ENCODE measurements around the gene HRH2.
"Not testable (repeated sequence)": the region's sequence is repeated elsewhere in the genome, so short reads cannot be mapped to it uniquely, and the experiment has no call there.

HRH2 gene

GRCh38 chr5:175735701-175736100, 77.8 kb downstream of the HRH2 start:
- no peak for DNase-seq (ENCODE audit: low read depth in 1 of 2, low spot score in 1 of 2)

- DNase-seq (ENCODE audit: low read depth in 1 of 2, low spot score in 1 of 2) = no peak
These were observed 78.8 kb downstream of the HRH2 start for GRCh38 chr5:175736652-175737051.

DNA sequence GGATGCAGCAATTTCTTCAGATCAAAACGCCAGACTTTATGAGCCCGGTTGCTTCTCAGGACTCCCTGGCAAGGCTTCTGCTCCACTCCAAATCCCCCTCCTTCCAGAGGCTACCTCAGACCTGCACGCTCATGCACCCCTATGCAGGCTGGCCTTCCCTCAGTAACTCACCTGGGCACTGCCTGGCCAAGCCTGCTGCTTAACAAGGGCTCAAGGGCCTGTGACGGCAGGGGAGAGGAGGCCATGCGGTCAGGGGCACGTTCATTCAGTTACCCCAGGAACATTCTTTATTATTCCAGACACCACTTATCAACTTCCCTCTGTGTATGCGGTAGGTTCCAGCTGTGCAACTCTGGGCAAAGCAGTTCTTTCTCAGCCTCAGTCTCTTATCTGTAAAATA, 79.6 kb downstream of the HRH2 start:
- no peak for DNase-seq (ENCODE audit: low read depth in 1 of 2, low spot score in 1 of 2)

DNA sequence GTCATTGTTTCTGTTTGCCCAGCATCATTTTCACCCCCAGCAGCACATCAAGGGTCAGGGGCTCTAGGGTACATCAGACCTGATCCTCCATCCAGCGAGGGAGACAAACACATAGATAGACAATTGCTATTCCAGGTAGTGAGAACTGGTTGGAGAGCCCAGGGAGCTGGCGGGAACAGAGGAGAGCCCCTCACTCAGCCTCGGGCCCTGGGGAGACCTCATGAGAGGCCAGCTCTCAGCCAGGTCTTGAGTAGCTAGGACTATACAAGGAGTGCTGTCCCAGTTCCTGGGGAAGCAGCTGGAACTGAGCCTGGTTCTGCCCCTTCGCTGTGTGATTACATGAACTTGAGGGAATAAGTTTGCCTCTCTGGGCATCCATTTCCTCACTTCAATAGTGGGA, 80.3 kb downstream of the HRH2 start:
- DNase-seq (ENCODE audit: low read depth in 1 of 2, low spot score in 1 of 2) = no peak

GRCh38 chr5:175738602-175739133, 80.8 kb downstream of the HRH2 start:
- no peak for DNase-seq (ENCODE audit: low read depth in 1 of 2, low spot score in 1 of 2)

- no peak for DNase-seq (ENCODE audit: low read depth in 1 of 2, low spot score in 1 of 2)
These were observed 82.1 kb downstream of the HRH2 start for GRCh38 chr5:175740014-175740413.

- no peak for DNase-seq (ENCODE audit: low read depth in 1 of 2, low spot score in 1 of 2)
These were observed 83.7 kb downstream of the HRH2 start for GRCh38 chr5:175741556-175741955.

- no peak for DNase-seq (ENCODE audit: low read depth in 1 of 2, low spot score in 1 of 2)
These were observed 84.6 kb downstream of the HRH2 start for GRCh38 chr5:175742290-175742994.

- DNase-seq (ENCODE audit: low read depth in 1 of 2, low spot score in 1 of 2) = no peak
These were observed 85.9 kb downstream of the HRH2 start for GRCh38 chr5:175743676-175744210.

DNA sequence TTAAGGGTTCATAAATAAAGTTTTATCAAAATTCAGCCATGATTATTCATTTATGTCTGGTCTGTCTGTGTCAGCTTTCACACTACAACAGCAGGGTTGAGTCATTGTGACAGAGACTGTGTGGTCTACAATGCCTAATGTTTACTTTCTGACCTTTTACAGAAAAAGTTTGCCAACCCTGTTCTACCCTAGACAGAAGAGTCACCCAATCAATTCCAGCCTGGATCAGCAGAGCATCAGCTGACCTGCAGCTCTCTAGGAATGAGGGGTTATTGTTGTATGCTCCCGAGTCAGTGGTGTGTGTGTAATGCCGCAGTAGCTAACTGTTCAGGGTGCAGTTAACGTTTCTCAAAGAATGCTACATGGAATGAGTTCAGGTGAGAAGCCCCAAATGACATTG, 87.3 kb downstream of the HRH2 start:
- DNase-seq (ENCODE audit: low read depth in 1 of 2, low spot score in 1 of 2) = no peak

DNA sequence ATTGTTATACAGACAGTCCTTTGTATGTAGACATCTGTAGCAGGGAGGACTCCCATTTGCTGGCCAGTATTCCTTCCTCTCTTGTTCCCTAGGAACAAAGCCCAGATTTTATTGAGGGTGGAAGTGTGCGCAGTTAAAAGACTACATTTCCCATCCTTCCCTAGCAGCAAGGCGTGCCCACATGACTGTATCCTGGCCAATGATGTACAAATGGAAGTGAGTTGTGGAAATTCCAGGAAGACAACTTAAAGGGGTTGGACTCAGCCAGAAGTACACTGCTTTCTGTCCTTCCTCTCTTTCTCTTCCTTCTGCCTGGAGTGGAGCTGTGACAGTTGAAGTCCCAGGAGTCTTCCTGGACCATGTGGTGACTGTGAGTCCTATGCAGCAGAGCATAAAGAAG, 89.0 kb downstream of the HRH2 start:
- DNase-seq (ENCODE audit: low read depth in 1 of 2, low spot score in 1 of 2) = no peak

- DNase-seq (ENCODE audit: low read depth in 1 of 2, low spot score in 1 of 2) = no peak
These were observed 89.7 kb downstream of the HRH2 start for GRCh38 chr5:175747539-175748060.

DNA sequence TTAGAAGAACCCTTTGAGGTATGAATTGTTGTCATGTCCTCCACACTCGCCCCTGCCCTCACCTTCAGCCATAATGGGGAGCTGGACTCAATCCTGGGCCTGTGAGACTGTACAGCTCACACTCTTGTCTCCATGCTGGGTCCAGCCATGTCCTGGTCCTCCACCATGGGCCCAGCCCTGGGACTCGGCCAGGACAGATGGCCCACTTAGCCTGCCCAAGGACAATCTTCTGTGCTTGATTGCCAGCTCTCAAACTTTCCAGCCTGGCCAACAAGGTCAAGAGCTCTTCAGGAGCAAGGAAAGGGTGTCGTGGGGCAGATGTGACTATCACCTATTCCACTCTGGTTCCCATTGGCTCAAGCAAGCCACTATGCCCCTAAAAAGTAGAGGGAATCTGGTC, 90.8 kb downstream of the HRH2 start:
- DNase-seq (ENCODE audit: low read depth in 1 of 2, low spot score in 1 of 2) = no peak

DNA sequence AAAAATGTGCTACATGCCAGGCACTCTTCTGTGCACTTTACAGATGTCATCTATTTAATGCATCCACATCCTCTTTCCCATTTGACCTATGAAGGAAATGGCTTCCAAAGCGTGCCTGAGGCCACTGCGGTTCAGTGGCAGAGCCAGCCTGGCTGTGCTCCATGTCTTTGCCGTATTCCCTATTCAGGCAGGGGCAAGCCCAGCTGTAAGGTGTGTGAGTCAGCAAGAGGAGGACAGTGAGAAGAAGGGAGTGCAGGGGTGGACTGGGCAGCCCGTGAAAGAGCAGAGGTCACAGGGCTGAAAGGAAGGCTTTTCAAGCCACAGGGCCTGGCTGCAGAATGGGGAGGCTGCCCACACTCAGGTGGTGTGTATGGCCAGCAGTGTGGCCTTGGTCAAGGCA, 91.7 kb downstream of the HRH2 start:
- DNase-seq (ENCODE audit: low read depth in 1 of 2, low spot score in 1 of 2) = no peak

DNA sequence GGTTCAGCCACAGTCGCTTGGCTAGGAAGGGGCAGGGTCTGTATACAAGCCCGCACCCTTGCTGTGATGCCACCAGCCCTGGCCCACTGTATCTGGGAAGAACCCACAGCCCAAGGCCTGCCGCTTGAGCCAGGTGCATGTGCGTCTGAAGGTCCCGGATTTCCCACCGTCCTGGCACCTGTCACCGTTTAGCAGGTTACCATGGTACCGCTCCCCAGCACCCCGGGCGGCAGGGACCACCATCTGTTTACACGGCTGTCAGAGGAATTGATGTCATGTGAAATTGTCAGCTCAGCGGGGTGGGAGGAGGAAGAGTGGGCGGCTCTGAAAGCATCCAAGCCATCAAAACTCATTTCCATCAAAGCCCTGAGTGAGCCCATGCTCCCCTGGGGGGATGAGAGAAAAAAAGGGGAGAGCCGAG, 92.7 kb downstream of the HRH2 start:
- DNase-seq (ENCODE audit: low read depth in 1 of 2, low spot score in 1 of 2) = no peak

DNA sequence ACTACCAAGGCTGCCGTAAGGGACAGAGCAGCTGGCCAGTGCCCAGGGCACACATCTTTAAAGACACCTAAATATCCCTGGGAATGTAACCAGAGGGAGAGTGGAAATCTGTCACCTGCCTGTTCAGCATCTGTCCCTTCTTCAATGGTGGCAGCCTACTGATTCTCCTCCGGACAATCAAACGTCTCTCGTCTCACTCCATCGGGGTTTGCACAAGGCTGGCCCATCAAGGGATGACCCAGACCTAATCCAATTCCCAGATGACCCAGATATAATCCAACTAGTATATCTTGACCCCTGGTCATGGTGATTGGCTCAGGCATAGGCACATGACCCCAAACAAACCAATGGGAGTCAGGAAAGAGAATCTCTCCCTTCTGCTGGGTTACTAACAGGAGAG, 93.5 kb downstream of the HRH2 start:
- no peak for DNase-seq (ENCODE audit: low read depth in 1 of 2, low spot score in 1 of 2)

- DNase-seq (ENCODE audit: low read depth in 1 of 2, low spot score in 1 of 2) = no peak
These were observed 95.1 kb downstream of the HRH2 start for GRCh38 chr5:175752826-175753535.

DNA sequence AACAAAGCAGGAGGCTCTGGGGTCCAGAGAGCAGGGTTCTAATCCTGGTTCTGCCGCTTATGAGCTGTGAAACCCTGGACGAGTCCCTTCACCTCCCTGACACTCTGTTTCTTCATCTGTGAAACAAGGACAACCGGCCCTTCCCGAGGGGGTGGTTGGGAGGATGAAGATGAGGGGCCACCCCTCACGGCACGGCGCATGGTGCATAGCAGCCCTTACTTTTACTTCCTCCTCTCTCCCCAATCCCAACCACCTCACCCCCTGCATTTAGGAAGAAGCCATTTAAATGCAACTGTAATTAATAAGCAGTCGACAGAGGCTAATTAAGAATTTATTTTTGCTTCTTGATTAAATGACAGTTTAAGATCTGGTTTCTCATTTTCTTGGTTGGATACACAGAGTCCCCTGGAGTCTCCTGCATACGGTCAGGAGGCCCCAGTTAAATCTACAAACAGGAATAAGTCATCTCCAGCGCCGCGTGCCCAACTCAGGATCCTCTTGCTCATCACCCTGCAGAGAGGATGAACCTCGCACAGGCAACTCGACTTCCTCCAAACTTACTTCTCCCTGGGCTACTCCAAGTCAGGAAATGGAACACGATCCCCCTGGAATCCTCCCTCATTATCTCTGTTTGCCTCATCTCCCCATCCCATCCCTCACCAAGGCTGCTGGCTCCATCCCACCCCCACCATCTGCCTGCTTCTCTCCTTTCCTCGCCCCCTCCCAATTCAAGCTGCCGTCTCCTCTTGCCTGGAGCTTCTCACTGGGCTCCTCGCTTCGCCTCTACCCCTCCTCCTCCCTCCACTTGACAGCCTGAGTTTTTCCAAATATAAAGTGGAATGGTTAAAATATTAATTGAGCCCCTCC, 95.9 kb downstream of the HRH2 start:
- DNase-seq (ENCODE audit: low read depth in 1 of 2, low spot score in 1 of 2) = no peak

DNA sequence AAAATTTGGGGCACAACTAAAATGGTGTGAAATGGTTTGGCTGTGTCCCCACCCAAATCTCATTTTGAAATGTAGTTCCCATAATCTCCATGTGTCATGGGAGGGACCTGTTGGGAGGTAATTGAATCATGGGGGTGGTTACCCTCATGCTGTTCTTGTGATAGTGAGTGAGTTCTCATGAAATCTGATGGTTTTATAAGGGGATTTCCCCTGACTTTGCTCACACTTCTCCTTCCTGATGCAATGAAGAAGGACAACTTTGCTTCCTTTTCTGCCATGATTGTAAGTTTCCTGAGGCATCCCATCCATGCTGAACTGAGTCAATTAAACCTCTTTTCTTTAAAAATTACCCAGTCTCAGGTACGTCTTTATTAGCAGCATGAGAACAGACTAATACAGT, 102.1 kb downstream of the HRH2 start:
- not testable (repeated sequence) for DNase-seq (ENCODE audit: low read depth in 1 of 2, low spot score in 1 of 2)

Data from stimulated activated CD4-positive, alpha-beta T cell treated with anti-CD3 and anti-CD28 coated beads, Interleukin-15, amount 100 ng/mL, for 1 hour (primary cell).